Right lobe of liver (tissue), 6 donors: Measurements from ENCODE around the gene AGL. TPM values are rescaled to one million over a fixed set of nuclear protein-coding genes. Genes with fewer than 3 reads are reported as not detected.

Experiments used
- ATAC-seq, 4 donors: fragments of 200-7000 bp; cut with Tn5 transposase; one replicate each; pipeline ENCODE4 v1.9.1; 2020; ENCODE audit warnings: mild to moderate bottlenecking in 4 of 4, moderate library complexity in 4 of 4
- DNase-seq, 3 donors: peaks; one replicate each; pipeline ENCODE4 v3.0.0-alpha.2; 2020
- H3K27ac ChIP-seq, 3 donors: fragments of 200-600 bp; one replicate each; pipeline ENCODE4 v1.8.0; 2022
- H3K27me3 ChIP-seq, 2 donors: fragments of 200-600 bp; one replicate each; pipeline ENCODE4 v1.8.0; 2022
- H3K36me3 ChIP-seq, 4 donors: fragments of 200-600 bp; sonication (generic) in 1 of 4; one replicate each; pipeline versions ENCODE4 v1.5.1 to v1.8.0; 2017 to 2022; ENCODE audit warnings: control low read depth in 1 of 4
- H3K4me1 ChIP-seq, 4 donors: fragments of 200-600 bp; sonication (generic) in 1 of 4; one replicate each; pipeline versions ENCODE4 v1.5.1 to v1.8.0; 2017 to 2022; ENCODE audit warnings: control low read depth in 1 of 4
- H3K4me3 ChIP-seq, 3 donors: fragments of 200-600 bp; one replicate each; pipeline ENCODE4 v1.8.0; 2022
- H3K9me3 ChIP-seq, 4 donors: fragments of 200-600 bp; sonication (generic) in 1 of 4; one replicate each; pipeline versions ENCODE4 v1.5.1 to v1.8.0; 2017 to 2022; ENCODE audit warnings: control low read depth in 1 of 4
- CTCF ChIP-seq, 4 donors: fragments of 200-600 bp in 3 of 4; fragments of 450-650 bp in 1 of 4; IDR thresholded peaks; one replicate each; pipeline versions ENCODE4 v1.5.1 to v1.8.0; 2016 to 2022; ENCODE audit warnings: antibody characterized with exemption in 4 of 4, mild to moderate bottlenecking in 2 of 4
- POLR2A ChIP-seq: fragments of 450-650 bp; IDR thresholded peaks from one replicate; pipeline ENCODE4 v1.6.1; 2017; ENCODE audit warnings: antibody characterized with exemption, mild to moderate bottlenecking
- WGBS: methylation state at CpG from one replicate; pipeline ENCODE4 v1.1.6; 2018; ENCODE audit warnings: low coverage, low lambda C conversion rate; ENCODE audit not compliant: insufficient coverage; ENCODE audit errors: missing lambda C conversion rate; 5-methylcytosine and 5-hydroxymethylcytosine counted together
- intact Hi-C, 2 donors: fragments of 100-400 bp; cut with DNase I; formaldehyde crosslinking; loops; one replicate each; pipeline versions ENCODE4 v1.11.2 to v1.14.1; 2022
- total RNA-seq, 6 experiments: library from RNA; depleted of rRNA in 2 of 6; stranded (reverse); fragments of >200 nt in 2 of 6; fragmentation: NEBNext Ultra II Directional in 3 of 6; extraction: Animal tissue kit (Norgen Biotek cat#: 25700) in 3 of 6; gene quantifications; one replicate each; pipeline versions ENCODE4 v1.1.0 to v1.2.4, GENCODE V29; 2016 to 2023
- donor health status: DM: no; HTN: yes; CAD: no.
- donor health status: DM: no; HTN: no; CAD: no.
- donor health status: DM: no; HTN: no; CAD: no.
- donor health status: DM: no; HTN: yes; CAD: no.
- donor health status: DM: no; HTN: yes; CAD: no.

AGL gene
- total RNA-seq, 6 experiments from 2014 or later = 22.5 to 46.5 (median 33.5) TPM

- no peaks in the 10 kb centered on the region for H3K4me1 ChIP-seq
- H3K36me3 ChIP-seq = no peaks in the 10 kb centered on the region
- H3K27me3 ChIP-seq = no peaks in the 10 kb centered on the region
- WGBS = 83% methylated on average over 1 of the region's 1 CpG
- H3K4me3 ChIP-seq = no peak overlapping the region
- no peak for TF ChIP-seq POLR2A
- TF ChIP-seq CTCF (IDR thresholded peaks at IDR 0.05) = no peak
- intact Hi-C loops = no loop called here
- DNase-seq (no peak), ATAC-seq (no peak)
- no peaks in the 10 kb centered on the region for H3K9me3 ChIP-seq
- H3K27ac ChIP-seq = no peak overlapping the region
Measured at GRCh38 chr1:99935534-99935933, 85.4 kb downstream of the AGL start.

- no peaks in the 10 kb centered on the region for H3K4me1 ChIP-seq
- WGBS = 100% methylated on average over 3 of the region's 3 CpGs
- ATAC-seq (no peak), DNase-seq (no peak)
- intact Hi-C loops = no loop called here
- H3K4me3 ChIP-seq = no peak overlapping the region
- H3K9me3 ChIP-seq = no peaks in the 10 kb centered on the region
- H3K36me3 ChIP-seq = no peaks in the 10 kb centered on the region
- H3K27me3 ChIP-seq = no peaks in the 10 kb centered on the region
- TF ChIP-seq CTCF (IDR thresholded peaks at IDR 0.05) (no peak), POLR2A (no peak)
- H3K27ac ChIP-seq = no peak overlapping the region
Measured at GRCh38 chr1:99936071-99936470, 85.9 kb downstream of the AGL start.

GRCh38 chr1:99942723-99943122 is 92.6 kb downstream of the AGL start:
- Histone ChIP-seq H3K4me3 (no peak overlapping the region), H3K27me3 (no peaks in the 10 kb centered on the region), H3K9me3 (no peaks in the 10 kb centered on the region), H3K36me3 (no peaks in the 10 kb centered on the region), H3K27ac (no peak overlapping the region), H3K4me1 (no peaks in the 10 kb centered on the region)
- no peak for TF ChIP-seq CTCF (IDR thresholded peaks at IDR 0.05)
- no peak for TF ChIP-seq POLR2A
- no peak for ATAC-seq
- no peak for DNase-seq
- intact Hi-C loops = no loop called here
- WGBS = 67% methylated on average over 1 of the region's 1 CpG

- Histone ChIP-seq H3K9me3 (no peaks in the 10 kb centered on the region), H3K27me3 (no peaks in the 10 kb centered on the region), H3K4me3 (no peak overlapping the region), H3K4me1 (no peaks in the 10 kb centered on the region), H3K27ac (no peak overlapping the region), H3K36me3 (no peaks in the 10 kb centered on the region)
- intact Hi-C loops = no loop called here
- no peak for DNase-seq
- 61% methylated on average over 3 of the region's 7 CpGs for WGBS
- ATAC-seq = no peak
- TF ChIP-seq CTCF (IDR thresholded peaks at IDR 0.05) = no peak
- no peak for TF ChIP-seq POLR2A
Measured at GRCh38 chr1:99943223-99943794, 93.1 kb downstream of the AGL start.

- DNase-seq (no peak), ATAC-seq (no peak)
- Histone ChIP-seq H3K36me3 (no peaks in the 10 kb centered on the region), H3K27ac (no peak overlapping the region), H3K4me3 (no peak overlapping the region), H3K9me3 (no peaks in the 10 kb centered on the region), H3K4me1 (no peaks in the 10 kb centered on the region), H3K27me3 (no peaks in the 10 kb centered on the region)
- 86% methylated on average over 1 of the region's 1 CpG for WGBS
- no peak for TF ChIP-seq CTCF (IDR thresholded peaks at IDR 0.05)
- intact Hi-C loops = no loop called here
Measured at GRCh38 chr1:99944192-99944591, 94.0 kb downstream of the AGL start.
